ENCODE data around the gene CPTP.

CPTP gene

GRCh38 chr1:1292851-1293250, 31.8 kb upstream of the CPTP start:
- no peak for DNase-seq

GRCh38 chr1:1293263-1294249, 31.0 kb upstream of the CPTP start:
- DNase-seq: no peak

- no peak for DNase-seq
Measured at GRCh38 chr1:1294250-1294890, 30.2 kb upstream of the CPTP start.

- DNase-seq: no peak
Measured at GRCh38 chr1:1295154-1295923, 29.3 kb upstream of the CPTP start.

GRCh38 chr1:1296070-1297061, 28.2 kb upstream of the CPTP start:
- no peak for DNase-seq

GRCh38 chr1:1297802-1298424, 26.7 kb upstream of the CPTP start:
- DNase-seq: no peak

GRCh38 chr1:1298861-1299685, 25.5 kb upstream of the CPTP start:
- no peak for DNase-seq

- no peak for DNase-seq
Measured at GRCh38 chr1:1299686-1300351, 24.8 kb upstream of the CPTP start.

GRCh38 chr1:1300352-1300739, 24.3 kb upstream of the CPTP start:
- no peak for DNase-seq

GRCh38 chr1:1302006-1302430, 22.6 kb upstream of the CPTP start:
- DNase-seq: no peak

- DNase-seq: no peak
Measured at GRCh38 chr1:1302951-1303509, 21.6 kb upstream of the CPTP start.

- DNase-seq: no peak
Measured at GRCh38 chr1:1303736-1304135, 20.9 kb upstream of the CPTP start.

GRCh38 chr1:1304331-1305299, 20.0 kb upstream of the CPTP start:
- DNase-seq: no peak

GRCh38 chr1:1305300-1306069, 19.1 kb upstream of the CPTP start:
- DNase-seq: peak; percentile 71

GRCh38 chr1:1306070-1306660, 18.4 kb upstream of the CPTP start:
- no peak for DNase-seq

- DNase-seq: no peak
Measured at GRCh38 chr1:1306661-1307260, 17.8 kb upstream of the CPTP start.

Measured in GF-D8 (cell line).